A549 (cell line): ENCODE data around the gene RBFOX1.

Experiments used
- CTCF ChIP-seq: fragments of >200 bp; sonication (Bioruptor Twin); formaldehyde crosslinking; IDR thresholded peaks from 3 replicates; pipeline ENCODE4 v1.5.1; 2016
- EP300 ChIP-seq, 2 experiments: fragments of >200 bp; sonication (Bioruptor Twin); formaldehyde crosslinking; IDR thresholded peaks; 2 replicates in 1 of 2; 3 replicates in 1 of 2; pipeline ENCODE4 v1.6.1; 2016 to 2017
- POLR2A ChIP-seq: IDR thresholded peaks from 2 replicates; pipeline ENCODE4 v1.6.1; 2012; ENCODE audit warnings: mild to moderate bottlenecking, low read length
- SMC3 ChIP-seq: fragments of >200 bp; sonication (Bioruptor Twin); formaldehyde crosslinking; IDR thresholded peaks from 3 replicates; pipeline ENCODE4 v1.6.1; 2018; ENCODE audit warnings: inconsistent platforms

GRCh38 chr16:7532534-7532933, 199.9 kb downstream of the RBFOX1 start:
- TF ChIP-seq EP300 (IDR thresholded peaks at IDR 0.05) (no peak), POLR2A (no peak), SMC3 (no peak), CTCF (no peak)
